A549 (cell line): ENCODE results near the gene TENM3. TPM values are rescaled to one million over a fixed set of nuclear protein-coding genes. Genes with fewer than 3 reads are reported as not detected.

Source experiments
- ATAC-seq, 2 experiments: fragments of 200-7000 bp in 1 of 2; fragments of >200 bp in 1 of 2; cut with Nextera tagmentation in 1 of 2; cut with Tn5 transposase in 1 of 2; 3 replicates each; pipeline versions ENCODE4 v1.8.0 to v1.9.1; 2018 to 2020; ENCODE audit warnings: mild to moderate bottlenecking in 1 of 2, moderate library complexity in 1 of 2
- CTCF ChIA-PET: fragments of 300-600 bp; sonication (Branson Sonifier 250); formaldehyde crosslinking; extraction: SDS; loops from one replicate; lab custom pipeline; 2021; ENCODE audit warnings: antibody characterized with exemption, inconsistent platforms; lab: Yijun Ruan, JAX
- POLR2A ChIA-PET: fragments of 350-600 bp; formaldehyde crosslinking; extraction: SDS; loops from one replicate; lab custom pipeline; 2021; ENCODE audit warnings: antibody characterized with exemption, inconsistent platforms; lab: Yijun Ruan, JAX
- DNase-seq, 2 experiments: peaks; one replicate each; pipeline versions ENCODE4 v3.0.0 to v3.0.0-alpha.2; 2011 to 2016; ENCODE audit warnings: low read depth in 1 of 2, low spot score in 1 of 2
- FAIRE-seq: peaks from 2 replicates; lab custom pipeline; 2011; peaks lifted over from hg19 to GRCh38; lab: Jason Lieb, UNC
- H3K27ac ChIP-seq, 2 experiments: fragments of >200 bp; sonication (Bioruptor Twin); formaldehyde crosslinking; 3 replicates each; pipeline ENCODE4 v1.5.1; 2016 to 2017
- H3K4me1 ChIP-seq: fragments of >200 bp; sonication (Bioruptor Twin); formaldehyde crosslinking; 3 replicates; pipeline ENCODE4 v1.6.1; 2016
- H3K4me2 ChIP-seq: fragments of >200 bp; sonication (Bioruptor Twin); formaldehyde crosslinking; 3 replicates; pipeline ENCODE4 v1.6.1; 2016
- H3K4me3 ChIP-seq: fragments of >200 bp; sonication (Bioruptor Twin); formaldehyde crosslinking; 3 replicates; pipeline ENCODE4 v1.5.1; 2016
- H3K9me3 ChIP-seq: fragments of >200 bp; sonication (Bioruptor Twin); formaldehyde crosslinking; 3 replicates; pipeline ENCODE4 v1.6.1; 2016
- BHLHE40 ChIP-seq: IDR thresholded peaks from 2 replicates; pipeline ENCODE4 v1.6.1; 2012; ENCODE audit warnings: low read depth, low read length, inconsistent platforms
- CBX8 ChIP-seq: fragments of 200-600 bp; sonication (generic); IDR thresholded peaks from 2 replicates; pipeline ENCODE4 v1.6.1; 2016
- CEBPB ChIP-seq, 2 experiments: fragments of >200 bp in 1 of 2; sonication (Bioruptor Twin) in 1 of 2; formaldehyde crosslinking in 1 of 2; IDR thresholded peaks; 2 replicates each; pipeline ENCODE4 v1.6.1; 2012 to 2016
- CHD2 ChIP-seq: fragments of 150-350 bp; IDR thresholded peaks from 2 replicates; pipeline ENCODE4 v1.6.1; 2014; ENCODE audit warnings: low read length; ENCODE audit not compliant: partially characterized antibody
- EP300 ChIP-seq, 2 experiments: fragments of >200 bp; sonication (Bioruptor Twin); formaldehyde crosslinking; IDR thresholded peaks; 2 replicates in 1 of 2; 3 replicates in 1 of 2; pipeline ENCODE4 v1.6.1; 2016 to 2017
- FOSB ChIP-seq: fragments of 250-450 bp; sonication (Bioruptor Pico); IDR thresholded peaks from 2 replicates; pipeline ENCODE4 v1.5.0; 2020; ENCODE audit warnings: mild to moderate bottlenecking, moderate library complexity
- NPAS2 ChIP-seq: fragments of 250-450 bp; sonication (Bioruptor Pico); IDR thresholded peaks from 2 replicates; pipeline ENCODE4 v1.8.0; 2022; ENCODE audit warnings: mild to moderate bottlenecking, moderate library complexity, borderline replicate concordance
- NR3C1 ChIP-seq: fragments of >200 bp; sonication (Bioruptor Twin); formaldehyde crosslinking; IDR thresholded peaks from 3 replicates; pipeline ENCODE4 v1.6.1; 2017
- PHF8 ChIP-seq: fragments of 200-600 bp; sonication (generic); IDR thresholded peaks from 2 replicates; pipeline ENCODE4 v1.6.1; 2016; ENCODE audit warnings: low read depth, mild to moderate bottlenecking, antibody characterized with exemption, moderate library complexity, borderline replicate concordance
- RNF2 ChIP-seq: fragments of 200-600 bp; sonication (generic); IDR thresholded peaks from 2 replicates; pipeline ENCODE4 v1.6.1; 2016; ENCODE audit warnings: low read depth, mild to moderate bottlenecking, antibody characterized with exemption, moderate library complexity, borderline replicate concordance
- SREBF2 ChIP-seq: fragments of 450-650 bp; IDR thresholded peaks from 2 replicates; pipeline ENCODE4 v1.6.1; 2014; ENCODE audit warnings: mild to moderate bottlenecking, moderate library complexity
- TFCP2L1 ChIP-seq: fragments of 250-450 bp; sonication (Bioruptor Pico); IDR thresholded peaks from 2 replicates; pipeline ENCODE4 v1.5.0; 2021; ENCODE audit warnings: mild to moderate bottlenecking
- TP53 ChIP-seq: fragments of 250-450 bp; sonication (Bioruptor Pico); IDR thresholded peaks from 2 replicates; pipeline ENCODE4 v1.5.0; 2021; ENCODE audit warnings: mild to moderate bottlenecking, moderate library complexity
- ZNF302 ChIP-seq: fragments of 250-450 bp; sonication (Bioruptor Pico); IDR thresholded peaks from 2 replicates; pipeline ENCODE4 v1.9.0; 2021; ENCODE audit warnings: inconsistent platforms, mild to moderate bottlenecking, moderate library complexity
- ZSCAN20 ChIP-seq: fragments of 250-450 bp; sonication (Bioruptor Pico); IDR thresholded peaks from 2 replicates; pipeline ENCODE4 v1.8.0; 2022; ENCODE audit warnings: mild to moderate bottlenecking, moderate library complexity
- WGBS: methylation state at CpG from one replicate; pipeline ENCODE4 v1.1.6; 2017; ENCODE audit errors: missing lambda C conversion rate; 5-methylcytosine and 5-hydroxymethylcytosine counted together
- polyA plus RNA-seq, 4 experiments: library from polyadenylated mRNA; depleted of rRNA in 3 of 4; stranded (reverse); fragments of >200 nt; fragmentation: RNase III in 1 of 4; extraction: RNeasy Plus Mini Kit Qiagen cat#74134 plus additional on column Dnase treatment in 1 of 4; gene quantifications; 2 replicates in 3 of 4; 3 replicates in 1 of 4; pipeline ENCODE4 v1.2.3, GENCODE V29; 2011 to 2017
- TF ChIP-seq, protein P1 (sequence below): IDR thresholded peaks from 2 replicates; pipeline ENCODE4 v1.6.1; 2012
- TF ChIP-seq, protein P2 (sequence below): fragments of >200 bp; sonication (Bioruptor Twin); formaldehyde crosslinking; IDR thresholded peaks from 3 replicates; pipeline ENCODE4 v1.6.1; 2016
- TF ChIP-seq, protein P3 (sequence below): fragments of 450-650 bp; IDR thresholded peaks from 2 replicates; pipeline ENCODE4 v1.6.1; 2014; ENCODE audit warnings: antibody characterized with exemption
- TF ChIP-seq, protein P4 (sequence below): fragments of 250-450 bp; sonication (Bioruptor Pico); IDR thresholded peaks from 2 replicates; pipeline ENCODE4 v1.5.0; 2020; ENCODE audit warnings: low read depth, mild to moderate bottlenecking, moderate library complexity
- TF ChIP-seq, protein P5 (sequence below): fragments of 250-450 bp; sonication (Bioruptor Pico); IDR thresholded peaks from 2 replicates; pipeline ENCODE4 v1.5.0; 2021; ENCODE audit warnings: mild to moderate bottlenecking, moderate library complexity, borderline replicate concordance

TENM3 gene
- polyA plus RNA-seq, 2 of the 4 experiments (the other 2 are of a cell fraction), result 2.4 to 7.3 TPM

DNA sequence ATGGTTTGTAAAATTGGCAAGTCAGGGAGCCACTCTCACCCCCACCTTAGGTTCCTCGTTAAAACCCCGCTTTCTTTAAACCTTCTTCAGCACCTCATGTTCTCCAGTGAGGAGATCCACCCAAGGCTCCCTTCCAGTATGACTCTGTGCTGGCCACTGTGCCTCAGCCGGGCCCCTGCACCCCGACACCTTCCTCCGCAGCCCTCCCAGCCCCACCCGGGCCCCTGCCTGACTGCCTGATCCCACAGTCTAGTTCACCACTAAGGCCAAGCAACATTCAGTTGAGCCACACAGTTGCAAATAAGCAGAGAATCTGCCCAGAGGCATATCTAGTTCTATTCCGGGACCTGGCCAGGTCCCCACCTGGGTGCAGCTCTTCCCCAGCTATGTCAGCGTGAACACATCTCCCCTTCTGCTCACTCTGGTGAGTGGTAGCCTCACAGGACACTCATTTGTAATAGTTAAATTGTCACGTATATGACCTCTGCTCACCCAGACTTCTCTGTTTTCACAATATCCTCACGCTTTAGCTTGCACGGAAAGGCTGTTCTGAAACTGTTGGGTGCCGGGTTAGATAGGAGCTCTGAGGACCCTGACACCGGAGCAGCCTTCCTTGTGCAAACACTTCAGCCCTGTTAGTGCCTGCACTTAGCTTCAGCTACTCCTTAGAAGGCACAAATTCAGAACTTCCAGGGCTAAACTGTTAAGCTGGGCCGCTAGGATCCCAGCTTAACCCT, 527.2 kb downstream of the TENM3 start:
- Histone ChIP-seq H3K27ac (no peak overlapping the region), H3K9me3 (no peaks in the 10 kb centered on the region), H3K4me3 (no peak overlapping the region), H3K4me2 (no peak overlapping the region), H3K4me1 (no peaks in the 10 kb centered on the region)
- TF ChIP-seq EP300 (IDR thresholded peaks at IDR 0.05) (no peak), CEBPB (IDR thresholded peaks at IDR 0.05) (no peak), CHD2 (no peak), TP53 (CRISPR knock-in tag) (no peak), PHF8 (no peak), TFCP2L1 (CRISPR knock-in tag) (no peak), CBX8 (no peak), ZNF302 (CRISPR knock-in tag) (no peak), BHLHE40 (no peak), NR3C1 (no peak), FOSB (CRISPR knock-in tag) (no peak), RNF2 (no peak), NPAS2 (CRISPR knock-in tag) (no peak), ZSCAN20 (CRISPR knock-in tag) (no peak), SREBF2 (no peak)
- TF ChIP-seq, protein P1, sequence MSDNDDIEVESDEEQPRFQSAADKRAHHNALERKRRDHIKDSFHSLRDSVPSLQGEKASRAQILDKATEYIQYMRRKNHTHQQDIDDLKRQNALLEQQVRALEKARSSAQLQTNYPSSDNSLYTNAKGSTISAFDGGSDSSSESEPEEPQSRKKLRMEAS, result no peak
- TF ChIP-seq, protein P2, sequence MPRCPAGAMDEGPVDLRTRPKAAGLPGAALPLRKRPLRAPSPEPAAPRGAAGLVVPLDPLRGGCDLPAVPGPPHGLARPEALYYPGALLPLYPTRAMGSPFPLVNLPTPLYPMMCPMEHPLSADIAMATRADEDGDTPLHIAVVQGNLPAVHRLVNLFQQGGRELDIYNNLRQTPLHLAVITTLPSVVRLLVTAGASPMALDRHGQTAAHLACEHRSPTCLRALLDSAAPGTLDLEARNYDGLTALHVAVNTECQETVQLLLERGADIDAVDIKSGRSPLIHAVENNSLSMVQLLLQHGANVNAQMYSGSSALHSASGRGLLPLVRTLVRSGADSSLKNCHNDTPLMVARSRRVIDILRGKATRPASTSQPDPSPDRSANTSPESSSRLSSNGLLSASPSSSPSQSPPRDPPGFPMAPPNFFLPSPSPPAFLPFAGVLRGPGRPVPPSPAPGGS, result no peak
- TF ChIP-seq, protein P3, sequence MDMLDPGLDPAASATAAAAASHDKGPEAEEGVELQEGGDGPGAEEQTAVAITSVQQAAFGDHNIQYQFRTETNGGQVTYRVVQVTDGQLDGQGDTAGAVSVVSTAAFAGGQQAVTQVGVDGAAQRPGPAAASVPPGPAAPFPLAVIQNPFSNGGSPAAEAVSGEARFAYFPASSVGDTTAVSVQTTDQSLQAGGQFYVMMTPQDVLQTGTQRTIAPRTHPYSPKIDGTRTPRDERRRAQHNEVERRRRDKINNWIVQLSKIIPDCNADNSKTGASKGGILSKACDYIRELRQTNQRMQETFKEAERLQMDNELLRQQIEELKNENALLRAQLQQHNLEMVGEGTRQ, result no peak
- TF ChIP-seq, protein P4, sequence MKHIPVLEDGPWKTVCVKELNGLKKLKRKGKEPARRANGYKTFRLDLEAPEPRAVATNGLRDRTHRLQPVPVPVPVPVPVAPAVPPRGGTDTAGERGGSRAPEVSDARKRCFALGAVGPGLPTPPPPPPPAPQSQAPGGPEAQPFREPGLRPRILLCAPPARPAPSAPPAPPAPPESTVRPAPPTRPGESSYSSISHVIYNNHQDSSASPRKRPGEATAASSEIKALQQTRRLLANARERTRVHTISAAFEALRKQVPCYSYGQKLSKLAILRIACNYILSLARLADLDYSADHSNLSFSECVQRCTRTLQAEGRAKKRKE (CRISPR knock-in tag), result no peak
- TF ChIP-seq, protein P5, sequence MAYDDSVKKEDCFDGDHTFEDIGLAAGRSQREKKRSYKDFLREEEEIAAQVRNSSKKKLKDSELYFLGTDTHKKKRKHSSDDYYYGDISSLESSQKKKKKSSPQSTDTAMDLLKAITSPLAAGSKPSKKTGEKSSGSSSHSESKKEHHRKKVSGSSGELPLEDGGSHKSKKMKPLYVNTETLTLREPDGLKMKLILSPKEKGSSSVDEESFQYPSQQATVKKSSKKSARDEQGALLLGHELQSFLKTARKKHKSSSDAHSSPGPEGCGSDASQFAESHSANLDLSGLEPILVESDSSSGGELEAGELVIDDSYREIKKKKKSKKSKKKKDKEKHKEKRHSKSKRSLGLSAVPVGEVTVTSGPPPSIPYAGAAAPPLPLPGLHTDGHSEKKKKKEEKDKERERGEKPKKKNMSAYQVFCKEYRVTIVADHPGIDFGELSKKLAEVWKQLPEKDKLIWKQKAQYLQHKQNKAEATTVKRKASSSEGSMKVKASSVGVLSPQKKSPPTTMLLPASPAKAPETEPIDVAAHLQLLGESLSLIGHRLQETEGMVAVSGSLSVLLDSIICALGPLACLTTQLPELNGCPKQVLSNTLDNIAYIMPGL (CRISPR knock-in tag), result no peak
- no peak for DNase-seq
- no peak for FAIRE-seq
- no peak for ATAC-seq
- POLR2A ChIA-PET, result no interaction called here
- WGBS, result 64% methylated on average over 13 of the region's 14 CpGs
- CTCF ChIA-PET, result no interaction called here

DNA sequence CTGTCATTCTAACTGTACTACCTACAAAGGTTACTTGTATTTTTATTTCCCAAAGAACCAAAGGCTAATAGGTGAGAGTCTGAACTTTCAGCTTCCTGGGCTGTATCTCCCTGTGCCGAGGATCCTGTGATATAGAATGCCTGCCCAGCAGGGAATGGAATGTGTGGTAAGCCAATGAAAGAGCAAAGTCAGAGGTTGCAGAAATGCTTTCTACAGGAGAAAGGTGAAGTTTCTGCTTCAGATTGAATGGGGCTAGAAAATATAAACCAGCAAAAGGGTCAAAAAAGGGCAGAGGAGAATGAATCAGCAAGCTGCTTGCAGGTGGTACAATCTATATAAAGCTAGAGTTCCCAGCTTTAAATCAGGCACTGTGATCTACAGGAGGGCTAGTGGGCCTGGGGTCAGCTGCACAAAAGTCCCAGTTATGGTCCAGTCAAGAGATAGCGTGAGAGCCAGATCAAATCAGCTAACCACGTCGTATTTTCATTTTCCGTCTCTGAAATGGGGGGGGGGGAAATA, 527.9 kb downstream of the TENM3 start:
- ChIA-PET POLR2A (no interaction called here), CTCF (no interaction called here)
- no peaks in the 10 kb centered on the region for H3K9me3 ChIP-seq
- no peak overlapping the region for H3K4me2 ChIP-seq
- no peak for TF ChIP-seq PHF8
- TF ChIP-seq, protein P2, result no peak
- TF ChIP-seq CHD2, result no peak
- TF ChIP-seq SREBF2, result no peak
- 35% methylated on average over 5 of the region's 5 CpGs for WGBS
- ATAC-seq, result no peak
- DNase-seq, result no peak
- no peak overlapping the region for H3K4me3 ChIP-seq
- no peak overlapping the region for H3K27ac ChIP-seq
- FAIRE-seq, result no peak
- H3K4me1 ChIP-seq, result no peaks in the 10 kb centered on the region
